Heart left ventricle (tissue), 16 donors: Measurements from ENCODE around the gene IRF2. TPM values are rescaled to one million over a fixed set of nuclear protein-coding genes. Genes with fewer than 3 reads are reported as not detected.
A peak's percentile ranks its signal among the peaks of the same experiment; 100 is the strongest.

Experiments
- ATAC-seq, 4 donors: fragments of 200-7000 bp; cut with Tn5 transposase; one replicate each; pipeline ENCODE4 v1.9.1; 2020 to 2022; ENCODE audit warnings: moderate library complexity in 4 of 4, mild to moderate bottlenecking in 3 of 4, moderate number of reproducible peaks in 1 of 4
- DNase-seq, 5 donors: peaks; one replicate each; pipeline ENCODE4 v3.0.0-alpha.2; 2020
- H3K27ac ChIP-seq, 12 donors: fragments of 200-600 bp; sonication (generic) in 4 of 12; one replicate each; pipeline versions ENCODE4 v1.5.0 to v1.8.0; 2016 to 2022; ENCODE audit warnings: mild to moderate bottlenecking in 2 of 12
- H3K27me3 ChIP-seq, 9 donors: fragments of 200-600 bp; sonication (generic) in 2 of 9; one replicate each; pipeline versions ENCODE4 v1.5.1 to v1.8.0; 2016 to 2022; ENCODE audit warnings: mild to moderate bottlenecking in 3 of 9
- H3K36me3 ChIP-seq, 9 donors: fragments of 200-600 bp; sonication (generic) in 2 of 9; one replicate each; pipeline versions ENCODE4 v1.5.0 to v1.8.0; 2018 to 2022; ENCODE audit warnings: mild to moderate bottlenecking in 2 of 9
- H3K4me1 ChIP-seq, 12 donors: fragments of 200-600 bp; sonication (generic) in 4 of 12; one replicate each; pipeline versions ENCODE4 v1.5.0 to v1.8.0; 2016 to 2022; ENCODE audit warnings: mild to moderate bottlenecking in 3 of 12
- H3K4me3 ChIP-seq, 12 donors: fragments of 200-600 bp; sonication (generic) in 4 of 12; one replicate each; pipeline versions ENCODE4 v1.5.0 to v1.8.0; 2017 to 2022; ENCODE audit warnings: mild to moderate bottlenecking in 9 of 12, moderate library complexity in 4 of 12
- H3K9me3 ChIP-seq, 12 donors: fragments of 200-600 bp; sonication (generic) in 4 of 12; one replicate each; pipeline versions ENCODE4 v1.5.0 to v1.8.0; 2016 to 2022; ENCODE audit warnings: mild to moderate bottlenecking in 1 of 12
- CTCF ChIP-seq, 12 donors: fragments of 200-600 bp; sonication (generic) in 4 of 12; IDR thresholded peaks; one replicate each; pipeline versions ENCODE4 v1.5.0 to v1.8.0; 2018 to 2022; ENCODE audit warnings: antibody characterized with exemption in 12 of 12, mild to moderate bottlenecking in 5 of 12
- POLR2A ChIP-seq, 2 donors: fragments of 450-650 bp; IDR thresholded peaks; one replicate each; pipeline ENCODE4 v1.6.1; 2017; ENCODE audit warnings: antibody characterized with exemption in 2 of 2, mild to moderate bottlenecking in 2 of 2, moderate library complexity in 2 of 2
- WGBS, 4 donors: extraction: QIAGEN DNeasy Blood & Tissue Kit in 2 of 4; methylation state at CpG; one replicate each; pipeline versions ENCODE4 v1.1.5 to v1.1.7; 2013 to 2018; 5-methylcytosine and 5-hydroxymethylcytosine counted together
- intact Hi-C, 10 donors: fragments of 100-400 bp; cut with DNase I; formaldehyde crosslinking; loops; one replicate each; pipeline versions ENCODE4 v1.11.1 to v1.14.2; 2022
- polyA plus RNA-seq, 2 donors: library from polyadenylated mRNA; stranded (reverse); fragments of 200-250 nt; gene quantifications; one replicate each; pipeline ENCODE4 v1.2.3, GENCODE V29; 2013
- total RNA-seq, 9 donors: library from RNA; depleted of rRNA in 2 of 9; stranded (reverse); fragments of >200 nt in 2 of 9; fragmentation: NEBNext Ultra II Directional in 3 of 9; extraction: Animal tissue kit (Norgen Biotek cat#: 25700) in 3 of 9; gene quantifications; one replicate each; pipeline versions ENCODE4 v1.1.0 to v1.2.4, GENCODE V29; 2016 to 2023
- donor health status: ischemic (EF 13 %, LVEDD 7.1; RV severe dilation, severe dysfunction).
- donor health status: healthy with polysubstance abuse.
- donor health status: DM: no; HTN: yes; CAD: no.
- donor health status: DM: no; HTN: no; CAD: no.
- donor health status: ischemic (EF 25% LVEDD 6.9; RV normal size, moderate dysfunction).
- donor health status: ischemic (EF 25% LVEDD 5.7; RV mildly dilated, moderate dysfunction).
- donor health status: healthy.
- donor health status: DM: yes; HTN: yes; CAD: no.
- donor health status: ischemic (EF 35%, LVEDD 5.7; RV mildly dilated, moderate dysfunction).
- donor health status: nonischemic (EF 11% LVEDD 7.7; RV severe dilation, severe dysfunction).
- donor health status: DM: yes; HTN: yes; CAD: no.
- donor health status: PGD.
- donor health status: ischemic (EF 29% LVEDD 5.4; RV normal size, mild dysfunction).
- donor health status: nonischemic (EF 23%, LVEDD 6.1; RV moderate dilation, normal function).

The IRF2 gene
- total and polyA plus RNA-seq, 11 donors, result 11.5 to 47.2 (median 26.0) TPM

- peak overlapping the region in 1 of 12 donors; percentile 46 for H3K27ac ChIP-seq
- DNase-seq (no peak), ATAC-seq (no peak)
- peaks cover 0 to 7% (median 0%) of the 10 kb centered on the region in 12 donors for H3K9me3 ChIP-seq
- intact Hi-C loops, result loop anchor here in 1 of 10 donors (10.0 kb wide), 1 partner anchor 54 kb away; the partner anchor contains the start of gene IRF2
- 94 to 97% (median 95%) methylated on average over 5 of the region's 5 CpGs for WGBS, 4 donors
- TF ChIP-seq CTCF (IDR thresholded peaks at IDR 0.05) (no peak), POLR2A (IDR thresholded peaks at IDR 0.05) (no peak)
- no peak overlapping the region for H3K4me3 ChIP-seq
- H3K27me3 ChIP-seq, result no peaks in the 10 kb centered on the region
- peaks cover 0 to 67% (median 39%) of the 10 kb centered on the region in 9 donors for H3K36me3 ChIP-seq
- H3K4me1 ChIP-seq, result peaks cover 5 to 82% (median 44%) of the 10 kb centered on the region in 12 donors
Measured at GRCh38 chr4:184420402-184420801, 53.9 kb downstream of the IRF2 start.

GRCh38 chr4:184419976-184420375, 54.4 kb downstream of the IRF2 start:
- 88 to 98% (median 96%) methylated on average over 7 of the region's 7 CpGs for WGBS, 4 donors
- no peak for ATAC-seq
- intact Hi-C loops, result loop anchor here in 1 of 10 donors (10.0 kb wide), 1 partner anchor 55 kb away; the partner anchor contains the start of gene IRF2

GRCh38 chr4:184417802-184418511, 56.4 kb downstream of the IRF2 start:
- intact Hi-C loops, result no loop called here
- WGBS, 4 donors, result 74 to 82% (median 81%) methylated on average over 8 of the region's 8 CpGs
- ATAC-seq (peak in 2 of 4 donors; percentile 19 to 40), DNase-seq (no peak)
- H3K4me3 ChIP-seq, result peak overlapping the region in 5 of 12 donors; percentile 29 to 54 (median 38)
- H3K36me3 ChIP-seq, result peaks cover 0 to 58% (median 43%) of the 10 kb centered on the region in 9 donors
- H3K9me3 ChIP-seq, result peaks cover 0 to 7% (median 0%) of the 10 kb centered on the region in 12 donors
- peak overlapping the region; percentile 33 to 93 (median 68) for H3K27ac ChIP-seq
- H3K27me3 ChIP-seq, result no peaks in the 10 kb centered on the region
- TF ChIP-seq CTCF (IDR thresholded peaks at IDR 0.05) (no peak), POLR2A (IDR thresholded peaks at IDR 0.05) (no peak)
- H3K4me1 ChIP-seq, result peaks cover 6 to 81% (median 41%) of the 10 kb centered on the region in 12 donors

More at GRCh38 chr4:184419976-184420375, 54.4 kb downstream of the IRF2 start:
- no peaks in the 10 kb centered on the region for H3K27me3 ChIP-seq
- H3K36me3 ChIP-seq, result peaks cover 0 to 67% (median 39%) of the 10 kb centered on the region in 9 donors
- DNase-seq, result no peak
- peak overlapping the region in 1 of 12 donors; percentile 93 for H3K27ac ChIP-seq
- TF ChIP-seq CTCF (IDR thresholded peaks at IDR 0.05) (no peak), POLR2A (IDR thresholded peaks at IDR 0.05) (no peak)
- H3K4me3 ChIP-seq, result no peak overlapping the region
- peaks cover 0 to 7% (median 0%) of the 10 kb centered on the region in 12 donors for H3K9me3 ChIP-seq
- peaks cover 3 to 81% (median 42%) of the 10 kb centered on the region in 12 donors for H3K4me1 ChIP-seq
